NCI-H69 (cell line): ENCODE measurements around the gene ARPC2.
"Not testable (repeated sequence)": the region's sequence is repeated elsewhere in the genome, so short reads cannot be mapped to it uniquely, and the experiment has no call there.

Experiments used
- DNase-seq: peaks from one replicate; lab custom pipeline; 2025; lab: John Stamatoyannopoulos, UW

Gene ARPC2

GRCh38 chr2:218270721-218271486 lies 53.9 kb downstream of the ARPC2 start:
- DNase-seq, result peak; percentile 43

- no peak for DNase-seq
Measured at GRCh38 chr2:218271487-218271797, 54.5 kb downstream of the ARPC2 start.

DNA sequence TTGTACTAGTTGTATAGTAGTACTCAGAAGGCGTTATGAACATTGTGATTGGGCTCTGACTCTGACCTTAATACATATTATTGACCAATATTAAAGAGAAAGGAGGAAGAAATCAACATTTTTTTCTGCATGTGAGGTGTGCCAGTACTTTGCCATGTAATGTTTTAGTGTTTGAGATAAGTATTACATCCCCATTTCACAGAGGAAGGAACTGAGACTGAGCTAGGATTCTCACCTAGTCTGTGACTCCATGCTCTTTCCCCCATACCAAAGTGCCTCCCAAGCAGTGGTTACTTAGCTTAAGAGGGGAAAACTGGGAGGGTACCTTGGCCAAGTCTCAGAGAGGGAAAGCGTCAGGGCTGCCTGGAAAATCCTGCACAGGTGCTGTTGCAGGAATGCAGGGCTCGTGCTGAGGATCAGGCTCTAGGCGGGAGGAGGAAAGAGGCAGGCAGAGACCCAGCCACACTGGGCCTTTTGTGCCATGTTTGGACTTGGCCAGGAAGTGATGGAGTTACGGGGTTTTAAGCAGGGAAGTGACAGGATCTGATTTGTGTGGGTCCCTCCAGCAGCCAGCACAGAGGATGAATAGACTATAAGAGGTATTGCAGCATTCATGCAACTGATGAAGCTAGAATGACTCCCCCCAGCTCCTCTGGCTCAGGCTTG lies 55.0 kb downstream of the ARPC2 start:
- no peak for DNase-seq

- DNase-seq, result peak; percentile 81
Measured at GRCh38 chr2:218272531-218273212, 55.7 kb downstream of the ARPC2 start.

DNA sequence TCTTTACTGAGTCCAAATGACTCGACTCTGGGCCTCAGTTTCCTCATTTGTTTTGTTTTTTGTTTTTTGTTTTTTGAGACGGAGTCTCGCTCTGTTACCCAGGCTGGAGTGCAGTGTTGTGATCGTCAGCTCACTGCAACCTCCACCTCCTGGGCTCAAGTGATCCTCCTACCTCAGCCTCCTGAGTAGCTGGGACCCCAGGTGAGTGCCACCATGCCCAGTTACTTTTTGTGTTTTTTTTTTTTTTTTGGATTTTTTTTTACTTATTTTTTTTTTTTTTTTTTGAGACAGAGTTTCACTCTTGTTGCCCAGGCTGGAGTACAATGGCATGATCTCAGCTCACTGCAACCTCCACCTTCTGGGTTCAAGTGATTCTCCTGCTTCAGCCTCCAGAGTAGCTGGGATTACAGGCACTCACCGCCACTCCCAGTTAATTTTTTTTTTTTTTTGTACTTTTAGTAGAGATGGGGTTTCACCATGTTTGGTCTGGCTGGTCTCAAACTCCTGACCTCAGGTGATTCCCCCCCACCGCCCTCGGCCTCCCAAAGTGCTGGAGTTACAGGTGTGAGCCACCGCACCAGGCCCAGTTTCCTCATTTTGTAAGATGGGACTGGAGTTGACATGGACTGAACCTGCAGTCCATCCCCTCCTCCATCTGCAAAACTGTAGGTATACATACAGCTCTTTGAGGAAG lies 56.4 kb downstream of the ARPC2 start:
- not testable (repeated sequence) for DNase-seq

- no peak for DNase-seq
Measured at GRCh38 chr2:218273908-218274249, 56.9 kb downstream of the ARPC2 start.

- no peak for DNase-seq
Measured at GRCh38 chr2:218274586-218274985, 57.6 kb downstream of the ARPC2 start.

DNA sequence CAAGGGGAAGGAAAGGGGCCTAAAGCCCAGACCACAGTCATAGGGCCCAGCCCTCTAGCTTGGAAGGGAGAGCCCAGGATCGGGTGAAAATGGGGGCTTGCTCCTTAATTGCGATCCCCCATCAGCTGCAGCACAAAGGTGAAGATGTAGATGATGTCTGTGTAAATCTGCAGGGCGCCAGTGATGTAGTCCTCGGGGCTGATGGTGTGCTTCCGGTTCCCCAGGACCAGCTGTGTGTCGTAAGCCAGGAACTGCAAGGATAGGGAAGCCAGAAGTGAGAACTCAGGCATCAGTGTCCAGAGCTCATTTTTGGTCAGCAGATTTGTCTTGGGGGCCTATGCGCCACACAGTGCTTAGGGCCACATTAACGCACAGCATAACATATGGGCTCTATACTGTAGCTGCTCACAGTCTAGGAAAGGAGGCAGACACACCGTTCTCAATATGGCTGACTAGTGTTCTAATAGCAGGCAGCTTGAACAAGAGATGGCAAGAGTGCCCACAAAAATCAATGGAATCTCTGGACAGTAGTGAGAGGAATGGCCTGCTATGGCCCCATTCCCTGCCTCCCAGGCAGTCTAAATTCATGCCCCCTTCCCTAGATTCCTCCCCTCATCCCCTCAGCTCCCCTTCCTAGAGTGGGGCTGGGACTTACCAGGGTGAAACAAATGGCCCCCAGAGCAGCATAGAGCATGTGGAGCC lies 58.5 kb downstream of the ARPC2 start:
- no peak for DNase-seq

DNA sequence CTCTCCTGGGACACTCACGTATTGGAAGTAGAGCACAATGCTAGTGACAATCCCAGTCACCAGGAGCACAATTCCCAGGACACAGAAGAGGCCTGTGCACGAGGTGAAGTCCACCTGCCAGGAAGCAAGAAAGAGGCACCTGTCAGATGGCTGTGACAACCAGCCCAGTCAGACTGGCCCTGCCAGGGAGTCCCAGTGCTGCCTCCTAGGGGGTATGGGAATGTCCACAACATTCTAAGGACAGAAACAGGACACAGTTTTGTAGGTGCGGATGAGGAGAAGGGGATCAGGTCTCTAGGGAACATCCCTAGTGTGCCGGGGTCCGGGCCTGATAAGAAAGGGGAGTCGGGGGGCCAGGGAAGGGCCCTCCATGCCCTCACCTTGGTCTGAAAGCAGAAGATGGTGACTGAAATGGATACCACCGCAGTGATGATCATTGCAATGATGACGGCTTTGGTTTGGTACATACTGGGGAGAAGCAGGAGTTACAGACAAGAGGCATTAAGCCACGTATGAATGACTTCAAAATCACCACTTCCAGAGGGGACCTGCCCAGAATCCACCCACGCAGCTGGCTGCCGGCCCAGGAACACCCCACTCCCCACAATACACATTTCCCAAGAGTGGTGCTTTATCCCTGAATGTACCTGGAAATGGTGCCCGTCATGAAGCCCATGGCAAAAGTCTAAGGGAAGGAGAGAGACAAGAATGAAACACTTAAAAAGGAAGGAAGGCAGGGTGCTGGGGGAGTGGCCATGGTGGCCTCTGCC lies 60.2 kb downstream of the ARPC2 start:
- DNase-seq, result no peak

- DNase-seq, result no peak
Measured at GRCh38 chr2:218277921-218278320, 60.9 kb downstream of the ARPC2 start.

GRCh38 chr2:218278531-218279360 lies 61.8 kb downstream of the ARPC2 start:
- DNase-seq, result no peak

- no peak for DNase-seq
Measured at GRCh38 chr2:218280260-218280870, 63.4 kb downstream of the ARPC2 start.

DNA sequence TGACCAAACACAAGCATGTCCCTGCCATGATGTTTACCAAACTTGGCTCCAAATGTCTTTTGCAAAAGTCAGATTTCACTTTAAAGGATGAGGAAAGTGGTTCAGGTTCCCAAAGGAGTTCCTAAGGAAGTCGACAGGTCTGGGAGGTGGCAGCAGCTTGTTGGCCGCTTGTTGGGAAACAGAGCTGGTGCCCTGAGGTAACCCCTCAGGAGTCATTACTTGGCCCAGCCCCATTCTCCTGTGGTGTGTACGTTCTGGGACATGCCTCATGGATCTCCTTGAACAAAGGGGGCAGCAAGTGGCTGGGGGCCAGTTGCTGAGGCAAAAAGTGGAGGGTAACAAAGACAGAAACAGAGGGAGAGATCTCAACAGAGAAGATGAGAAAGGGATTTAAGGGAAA lies 64.5 kb downstream of the ARPC2 start:
- DNase-seq, result no peak

DNA sequence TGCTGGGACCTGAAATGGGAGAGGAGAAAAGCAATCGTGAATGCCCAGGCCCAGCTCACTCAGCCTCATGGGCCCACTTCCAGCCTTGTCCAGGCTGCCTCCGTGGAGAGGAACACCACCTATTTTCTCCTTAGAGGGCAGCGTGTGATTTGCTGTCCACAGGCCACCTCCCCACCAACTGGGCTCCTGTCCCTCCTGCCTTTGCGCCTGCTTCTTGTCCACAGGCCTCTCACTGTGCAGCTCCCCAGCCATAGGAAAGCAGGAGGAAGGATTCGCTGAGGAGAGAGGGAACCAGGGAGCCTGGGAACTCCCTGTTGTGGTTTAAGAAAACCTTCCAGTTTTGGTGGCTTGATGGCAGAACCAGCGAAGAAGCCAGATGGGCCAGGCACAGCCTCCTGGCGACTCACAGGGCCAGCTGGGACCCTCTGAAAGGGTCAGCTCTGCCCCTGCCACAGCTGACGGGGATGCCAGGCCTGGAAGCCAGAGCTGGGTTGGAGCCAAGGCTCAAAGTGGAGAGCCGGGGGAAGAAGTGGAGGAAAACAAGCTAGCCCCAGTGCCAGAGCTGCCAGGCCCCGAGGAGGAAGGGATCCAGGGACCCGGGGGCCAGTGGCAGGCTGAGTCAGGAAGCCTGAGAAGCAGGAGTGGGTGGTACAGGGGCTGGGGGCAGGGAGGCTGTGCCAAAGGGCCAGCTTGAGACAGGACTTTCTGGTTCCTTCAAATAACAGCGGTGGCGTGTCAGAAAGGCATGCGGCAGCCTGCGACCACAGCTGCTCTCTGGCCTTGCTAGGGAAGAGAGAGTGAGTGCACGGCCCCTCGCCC lies 65.4 kb downstream of the ARPC2 start:
- no peak for DNase-seq

GRCh38 chr2:218284106-218284811 lies 67.3 kb downstream of the ARPC2 start:
- DNase-seq, result no peak

- DNase-seq, result no peak
Measured at GRCh38 chr2:218285604-218286003, 68.6 kb downstream of the ARPC2 start.

- DNase-seq, result no peak
Measured at GRCh38 chr2:218286570-218287459, 69.8 kb downstream of the ARPC2 start.
